ENCODE measurements around the gene KNOP1.

Gene KNOP1

GRCh38 chr16:19757762-19758595, 40.0 kb upstream of the KNOP1 start:
- TF ChIP-seq CTCF (IDR thresholded peaks at IDR 0.05; ENCODE audit: low read depth, low read length, missing control alignments): no peak
- H3K4me3 ChIP-seq (ENCODE audit: low read depth, low read length): no peak overlapping the region
- DNase-seq (ENCODE audit: low read depth): no peak

GRCh38 chr16:19757026-19757425, 39.0 kb upstream of the KNOP1 start:
- no peak overlapping the region for H3K4me3 ChIP-seq (ENCODE audit: low read depth, low read length)
- no peak for TF ChIP-seq CTCF (IDR thresholded peaks at IDR 0.05; ENCODE audit: low read depth, low read length, missing control alignments)
- no peak for DNase-seq (ENCODE audit: low read depth)

- DNase-seq (ENCODE audit: low read depth): no peak
- no peak overlapping the region for H3K4me3 ChIP-seq (ENCODE audit: low read depth, low read length)
- no peak for TF ChIP-seq CTCF (IDR thresholded peaks at IDR 0.05; ENCODE audit: low read depth, low read length, missing control alignments)
These were observed 37.2 kb upstream of the KNOP1 start for GRCh38 chr16:19755268-19755667.

- DNase-seq (ENCODE audit: low read depth): no peak
- no peak for TF ChIP-seq CTCF (IDR thresholded peaks at IDR 0.05; ENCODE audit: low read depth, low read length, missing control alignments)
- H3K4me3 ChIP-seq (ENCODE audit: low read depth, low read length): no peak overlapping the region
These were observed 36.6 kb upstream of the KNOP1 start for GRCh38 chr16:19754644-19755036.

GRCh38 chr16:19753815-19754643, 36.0 kb upstream of the KNOP1 start:
- no peak for DNase-seq (ENCODE audit: low read depth)
- TF ChIP-seq CTCF (IDR thresholded peaks at IDR 0.05; ENCODE audit: low read depth, low read length, missing control alignments): no peak
- no peak overlapping the region for H3K4me3 ChIP-seq (ENCODE audit: low read depth, low read length)

GRCh38 chr16:19751478-19752385, 33.7 kb upstream of the KNOP1 start:
- TF ChIP-seq CTCF (IDR thresholded peaks at IDR 0.05; ENCODE audit: low read depth, low read length, missing control alignments): no peak
- DNase-seq (ENCODE audit: low read depth): no peak
- H3K4me3 ChIP-seq (ENCODE audit: low read depth, low read length): no peak overlapping the region

Data from GM12864 (cell line).